CD4-positive, alpha-beta T cell (primary cell): Measurements from ENCODE around the gene CDHR3. TPM values are rescaled to one million over a fixed set of nuclear protein-coding genes. Genes with fewer than 3 reads are reported as not detected.

ENCODE experiments used
- ATAC-seq: fragments of 200-7000 bp; cut with Tn5 transposase; one replicate; pipeline ENCODE4 v1.10.0; 2022; ENCODE audit warnings: mild to moderate bottlenecking; ENCODE audit not compliant: poor library complexity
- CTCF ChIA-PET: fragments of 350-600 bp; sonication (Branson Sonifier 250); formaldehyde crosslinking; loops from one replicate; lab custom pipeline; 2021; ENCODE audit warnings: antibody characterized with exemption, inconsistent platforms; lab: Charles Lee
- POLR2A ChIA-PET: fragments of 350-600 bp; sonication (Branson Sonifier 250); formaldehyde crosslinking; loops from one replicate; lab custom pipeline; 2021; ENCODE audit warnings: antibody characterized with exemption, inconsistent platforms; lab: Charles Lee
- DNase-seq, 14 experiments: peaks; one replicate each; pipeline ENCODE4 v3.0.0-alpha.2; 2013 to 2020; ENCODE audit warnings: mixed read lengths in 2 of 14
- H3K27ac ChIP-seq, 2 donors: one replicate each; pipeline versions ENCODE4 v1.5.1 to v1.7.0; 2013; ENCODE audit warnings: low read length in 2 of 2, low read depth in 1 of 2, mild to moderate bottlenecking in 1 of 2
- H3K27me3 ChIP-seq, 2 experiments: 1 replicate in 1 of 2; 2 replicates in 1 of 2; pipeline versions ENCODE4 v1.6.1 to v1.7.0; 2013; ENCODE audit warnings: low read length in 2 of 2, control low read depth in 1 of 2, mild to moderate bottlenecking in 1 of 2, moderate library complexity in 1 of 2; ENCODE audit not compliant: insufficient read depth in 2 of 2, control insufficient read depth in 1 of 2
- H3K36me3 ChIP-seq: one replicate; pipeline ENCODE4 v1.6.1; 2013; ENCODE audit warnings: low read length, control low read depth; ENCODE audit not compliant: insufficient read depth
- H3K4me1 ChIP-seq: one replicate; pipeline ENCODE4 v1.6.1; 2013; ENCODE audit warnings: low read length, control low read depth; ENCODE audit not compliant: insufficient read depth
- H3K4me3 ChIP-seq: one replicate; pipeline ENCODE4 v1.5.1; 2013; ENCODE audit warnings: mild to moderate bottlenecking, low read length, moderate library complexity
- H3K9me3 ChIP-seq, 2 experiments: 1 replicate in 1 of 2; 2 replicates in 1 of 2; pipeline versions ENCODE4 v1.6.1 to v1.7.0; 2013; ENCODE audit warnings: low read length in 2 of 2, mild to moderate bottlenecking in 2 of 2, control low read depth in 1 of 2, moderate library complexity in 1 of 2; ENCODE audit not compliant: control insufficient read depth in 1 of 2, insufficient read depth in 1 of 2
- H3K27ac Mint-ChIP-seq: one replicate; pipeline ENCODE4 v1.8.0; 2020; ENCODE audit warnings: mixed read lengths
- H3K27me3 Mint-ChIP-seq: one replicate; pipeline ENCODE4 v1.8.0; 2021; ENCODE audit warnings: mixed read lengths
- H3K36me3 Mint-ChIP-seq: one replicate; pipeline ENCODE4 v1.8.0; 2021; ENCODE audit warnings: low read depth, mixed read lengths
- H3K4me1 Mint-ChIP-seq: one replicate; pipeline ENCODE4 v1.8.0; 2021; ENCODE audit warnings: low read depth, mixed read lengths
- H3K4me3 Mint-ChIP-seq: one replicate; pipeline ENCODE4 v1.8.0; 2020; ENCODE audit warnings: mild to moderate bottlenecking, mixed read lengths
- H3K9me3 Mint-ChIP-seq: one replicate; pipeline ENCODE4 v1.8.0; 2020; ENCODE audit warnings: mixed read lengths
- CTCF ChIP-seq: fragments of 200-600 bp; IDR thresholded peaks from one replicate; pipeline ENCODE4 v1.8.0; 2022; ENCODE audit warnings: antibody characterized with exemption, mild to moderate bottlenecking
- intact Hi-C, 2 experiments: fragments of 100-400 bp; cut with DNase I in 1 of 2; cut with micrococcal nuclease in 1 of 2; formaldehyde crosslinking; loops; one replicate each; pipeline versions ENCODE4 v1.15.1 to v1.9.0; 2023 to 2025; cut with DNase I, micrococcal nuclease
- total RNA-seq, 174 experiments: library from RNA in 2 of 174; stranded (reverse) in 2 of 174; gene quantifications; one replicate each; pipeline ENCODE4 v1.2.3 and lab custom pipeline; 2021 to 2026

The CDHR3 gene
- total RNA-seq, 2 experiments from 2014 or later = 10.3 to 12.2 TPM

GRCh38 chr7:105962353-105962752 is 711 bp upstream of the CDHR3 start:
- CTCF ChIA-PET = no interaction called here
- no peak for TF ChIP-seq CTCF

GRCh38 chr7:105971845-105972244 is 8.8 kb downstream of the CDHR3 start:
- Histone ChIP-seq H3K36me3 (no peaks in the 10 kb centered on the region), H3K4me3 (no peak overlapping the region), H3K27me3 (no peaks in the 10 kb centered on the region), H3K9me3 (no peaks in the 10 kb centered on the region), H3K4me1 (no peaks in the 10 kb centered on the region), H3K27ac (no peak overlapping the region)
- no peaks in the 10 kb centered on the region for H3K4me1 Mint-ChIP-seq
- no peaks in the 10 kb centered on the region for H3K27me3 Mint-ChIP-seq
- H3K27ac Mint-ChIP-seq = no peak overlapping the region
- no peak overlapping the region for H3K4me3 Mint-ChIP-seq
- ATAC-seq (no peak), DNase-seq (no peak)
- intact Hi-C loops = no loop called here
- no peaks in the 10 kb centered on the region for H3K36me3 Mint-ChIP-seq
- ChIA-PET POLR2A (no interaction called here), CTCF (no interaction called here)
- no peak for TF ChIP-seq CTCF
- H3K9me3 Mint-ChIP-seq = no peaks in the 10 kb centered on the region

More at GRCh38 chr7:105962353-105962752, 711 bp upstream of the CDHR3 start:
- H3K27ac Mint-ChIP-seq = no peak overlapping the region
- ATAC-seq = no peak
- intact Hi-C loops = no loop called here
- Histone ChIP-seq H3K4me3 (no peak overlapping the region), H3K9me3 (no peaks in the 10 kb centered on the region), H3K4me1 (no peaks in the 10 kb centered on the region), H3K27me3 (no peaks in the 10 kb centered on the region), H3K36me3 (no peaks in the 10 kb centered on the region), H3K27ac (no peak overlapping the region)
- H3K4me1 Mint-ChIP-seq = no peaks in the 10 kb centered on the region
- no peaks in the 10 kb centered on the region for H3K27me3 Mint-ChIP-seq
- H3K9me3 Mint-ChIP-seq = no peaks in the 10 kb centered on the region
- H3K36me3 Mint-ChIP-seq = no peaks in the 10 kb centered on the region
- no peak for DNase-seq
- POLR2A ChIA-PET = no interaction called here
- H3K4me3 Mint-ChIP-seq = no peak overlapping the region

- H3K4me3 ChIP-seq = no peak overlapping the region
- H3K4me1 Mint-ChIP-seq = no peaks in the 10 kb centered on the region
- intact Hi-C loops = no loop called here
- no peaks in the 10 kb centered on the region for H3K27me3 Mint-ChIP-seq
- TF ChIP-seq CTCF = no peak
- no peaks in the 10 kb centered on the region for H3K36me3 Mint-ChIP-seq
- H3K4me1 ChIP-seq = no peaks in the 10 kb centered on the region
- no peaks in the 10 kb centered on the region for H3K9me3 Mint-ChIP-seq
- CTCF ChIA-PET = no interaction called here
- POLR2A ChIA-PET = no interaction called here
- no peaks in the 10 kb centered on the region for H3K36me3 ChIP-seq
- ATAC-seq (no peak), DNase-seq (no peak)
- H3K27ac ChIP-seq = no peak overlapping the region
- H3K9me3 ChIP-seq = no peaks in the 10 kb centered on the region
- no peaks in the 10 kb centered on the region for H3K27me3 ChIP-seq
- H3K27ac Mint-ChIP-seq = no peak overlapping the region
- H3K4me3 Mint-ChIP-seq = no peak overlapping the region
Observed at GRCh38 chr7:105972276-105972675, 9.2 kb downstream of the CDHR3 start.
